ENCODE measurements around the gene LUZP1. TPM values are rescaled to one million over a fixed set of nuclear protein-coding genes. Genes with fewer than 3 reads are reported as not detected.

Gene LUZP1
- total and polyA plus RNA-seq, 10 of the 15 experiments (the other 5 are each of a cell fraction or from before 2014, with no cell fraction given) = 11.3 to 28.2 (median 17.3) TPM

DNA sequence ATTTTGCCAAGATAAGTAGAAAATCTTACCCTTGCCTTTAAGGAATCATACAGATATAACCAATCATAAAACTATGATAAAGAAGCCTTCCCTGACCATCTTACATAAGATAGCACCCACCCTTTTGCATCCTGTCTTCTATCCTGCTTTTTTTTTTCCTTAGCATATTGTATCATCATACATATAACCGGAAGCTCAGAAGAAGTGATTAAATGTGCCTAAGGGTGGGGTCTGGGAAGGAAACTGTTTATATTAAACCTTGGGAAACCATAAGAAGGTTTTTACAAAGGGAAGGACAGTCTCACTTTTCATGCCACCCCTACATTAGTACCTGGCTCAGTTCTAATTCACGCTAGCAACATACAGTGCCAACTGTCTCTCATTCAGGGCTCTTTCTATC, 66.8 kb downstream of the LUZP1 start (continued):
- TF ChIP-seq CUX1 (IDR thresholded peaks at IDR 0.05; ENCODE audit: insufficient replicate concordance, low read depth, low read length) (no peak), YY1 (IDR thresholded peaks at IDR 0.05; ENCODE audit: low read depth, low read length) (no peak), NFXL1 (IDR thresholded peaks at IDR 0.05; ENCODE audit: borderline replicate concordance) (no peak)

DNA sequence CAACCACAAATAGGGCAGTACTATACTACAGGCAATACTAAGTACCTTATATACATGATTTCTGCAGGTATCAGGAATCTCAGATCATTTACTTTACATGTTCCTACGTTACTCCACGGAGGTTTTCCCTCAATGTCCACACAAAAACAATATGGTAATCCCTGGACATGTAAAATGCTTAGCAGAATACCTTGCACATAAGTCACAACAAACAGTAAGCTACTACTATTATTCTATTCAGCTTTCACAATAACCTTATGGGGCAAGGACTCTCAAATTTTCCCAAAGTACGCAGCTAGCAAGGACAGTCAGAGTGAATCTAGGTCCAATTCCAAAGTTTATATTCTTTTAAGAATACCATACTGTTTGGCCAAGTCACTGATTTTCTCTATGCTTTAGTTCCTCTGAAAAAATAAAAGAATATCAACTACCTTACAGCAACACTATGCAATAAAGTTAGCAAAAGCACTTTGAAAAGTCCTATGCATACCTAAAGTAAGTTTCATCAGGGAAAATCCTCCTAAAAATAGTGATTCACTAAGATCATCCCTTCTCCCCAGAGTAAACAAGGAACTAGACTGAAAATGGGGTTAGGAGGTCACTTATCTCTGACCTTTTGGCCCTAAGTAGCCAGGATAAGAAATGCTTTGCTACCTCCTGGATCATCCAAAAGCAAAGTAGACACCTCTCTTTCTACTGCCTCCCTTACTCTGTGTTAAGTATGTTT, 67.4 kb downstream of the LUZP1 start:
- ChIA-PET SMC1A (ENCODE audit: uncharacterized antibody, unreplicated experiment) (interaction anchor here (0.9 to 7.6 kb wide), 11 partner anchors 16 to 122 kb away, joined by 3 to 455 read pairs (median 16); partner anchors contain the start of gene LUZP1), RAD21 (ENCODE audit: unreplicated experiment) (interaction anchor here (1.2 to 6.3 kb wide), 9 partner anchors 11 to 84 kb away, joined by 4 to 338 read pairs (median 13); no protein-coding TSS in a partner anchor), CTCF (interaction anchor here (0.8 to 20.3 kb wide), 7 partner anchors 11 to 81 kb away, joined by 3 to 961 read pairs (median 35); partner anchors contain the start of gene LUZP1), POLR2A (interaction anchor here (0.6 to 2.5 kb wide), 5 partner anchors 11 to 175 kb away, joined by 3 to 8 read pairs (median 3); no protein-coding TSS in a partner anchor)
- Histone ChIP-seq H4K20me1 (ENCODE audit: control insufficient read depth, insufficient read depth) (no peaks in the 10 kb centered on the region), H3K4me1 (ENCODE audit: control insufficient read depth, insufficient read depth, low read length) (no peaks in the 10 kb centered on the region), H3K9me3 (replicated peaks; ENCODE audit: control insufficient read depth, insufficient read depth, low read length) (no peaks in the 10 kb centered on the region), H2AFZ (ENCODE audit: control insufficient read depth, low read depth, low read length) (no peak overlapping the region), H3K9ac (ENCODE audit: control insufficient read depth, insufficient read depth, low read length) (no peak overlapping the region), H3K79me2 (ENCODE audit: control insufficient read depth, insufficient read depth, low read length) (no peaks in the 10 kb centered on the region; the same call in 1 of the 2 replicates), H3K27ac (ENCODE audit: control insufficient read depth, insufficient read depth) (no peak overlapping the region), H3K27me3 (replicated peaks in 1 of 2; ENCODE audit: control insufficient read depth in 2 of 2, insufficient read depth in 2 of 2, low read length in 1 of 2) (no peaks in the 10 kb centered on the region), H3K36me3 (ENCODE audit: control insufficient read depth in 2 of 2, insufficient read depth in 2 of 2, low read length in 1 of 2) (no peaks in the 10 kb centered on the region; a peak in 1 of 4 replicates), H3K4me3 (no peak overlapping the region), H3K4me2 (ENCODE audit: control insufficient read depth, insufficient read depth) (no peak overlapping the region)
- in situ Hi-C loops (cut with MboI) (no loop called here), intact Hi-C loops (cut with micrococcal nuclease; ENCODE audit: unreplicated experiment) (loop anchor here (5.0 kb wide), 1 partner anchor 181 kb away; no protein-coding TSS in a partner anchor)
- ATAC-seq = no peak
- 65% methylated on average over 3 of the region's 3 CpGs for WGBS (ENCODE audit: insufficient coverage, insufficient replicate concordance, low lambda C conversion rate, missing lambda C conversion rate)
- BruUV-seq (replicated peaks) = no TSS peak
- FAIRE-seq = no peak
- TF ChIP-seq CBX5 (IDR thresholded peaks at IDR 0.05; ENCODE audit: low read depth) (no peak), ZNF24 (IDR thresholded peaks at IDR 0.05) (no peak), NFXL1 (IDR thresholded peaks at IDR 0.05; ENCODE audit: borderline replicate concordance) (no peak), BRCA1 (IDR thresholded peaks at IDR 0.05; ENCODE audit: low read depth, low read length) (no peak), NR2C2 (IDR thresholded peaks at IDR 0.05; ENCODE audit: borderline replicate concordance, control insufficient read depth, insufficient read length, low read depth) (no peak), PAX8 (IDR thresholded peaks at IDR 0.05) (no peak), STAT1 (conservative IDR thresholded peaks at IDR 0.05) (no peak), WRNIP1 (IDR thresholded peaks at IDR 0.05; ENCODE audit: borderline replicate concordance, low read depth, low read length) (no peak), RAD51 (IDR thresholded peaks at IDR 0.05) (no peak), TCF7 (IDR thresholded peaks at IDR 0.05; ENCODE audit: borderline replicate concordance) (no peak), SUZ12 (IDR thresholded peaks at IDR 0.05; ENCODE audit: unreplicated experiment) (no peak), CREM (IDR thresholded peaks at IDR 0.05; ENCODE audit: low read depth) (no peak), POU2F2 (IDR thresholded peaks at IDR 0.05; ENCODE audit: borderline replicate concordance, low read depth, low read length) (no peak)
- TF ChIP-seq, protein P1, sequence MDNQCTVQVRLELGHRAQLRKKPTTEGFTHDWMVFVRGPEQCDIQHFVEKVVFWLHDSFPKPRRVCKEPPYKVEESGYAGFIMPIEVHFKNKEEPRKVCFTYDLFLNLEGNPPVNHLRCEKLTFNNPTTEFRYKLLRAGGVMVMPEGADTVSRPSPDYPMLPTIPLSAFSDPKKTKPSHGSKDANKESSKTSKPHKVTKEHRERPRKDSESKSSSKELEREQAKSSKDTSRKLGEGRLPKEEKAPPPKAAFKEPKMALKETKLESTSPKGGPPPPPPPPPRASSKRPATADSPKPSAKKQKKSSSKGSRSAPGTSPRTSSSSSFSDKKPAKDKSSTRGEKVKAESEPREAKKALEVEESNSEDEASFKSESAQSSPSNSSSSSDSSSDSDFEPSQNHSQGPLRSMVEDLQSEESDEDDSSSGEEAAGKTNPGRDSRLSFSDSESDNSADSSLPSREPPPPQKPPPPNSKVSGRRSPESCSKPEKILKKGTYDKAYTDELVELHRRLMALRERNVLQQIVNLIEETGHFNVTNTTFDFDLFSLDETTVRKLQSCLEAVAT (IDR thresholded peaks at IDR 0.05) = no peak
- DNase-seq (ENCODE audit: low read depth, low spot score) = no peak

Measured in GM12878 (cell line).